Hepatocyte (in vitro differentiated cells): Measurements from ENCODE around the gene PTPRS. TPM values are rescaled to one million over a fixed set of nuclear protein-coding genes. Genes with fewer than 3 reads are reported as not detected.
"Not testable (repeated sequence)": the region's sequence is repeated elsewhere in the genome, so short reads cannot be mapped to it uniquely, and the experiment has no call there.

Experiments
- DNase-seq: peaks from one replicate; pipeline ENCODE4 v3.0.0-alpha.2; 2016; ENCODE audit warnings: low spot score
- H2AFZ ChIP-seq: fragments of 200-600 bp; sonication (generic); 2 replicates; pipeline ENCODE4 v1.6.0; 2016; ENCODE audit warnings: antibody characterized with exemption, mild to moderate bottlenecking
- H3K27ac ChIP-seq: fragments of 200-600 bp; sonication (generic); 2 replicates; pipeline ENCODE4 v1.5.1; 2016; ENCODE audit warnings: mild to moderate bottlenecking
- H3K27me3 ChIP-seq: fragments of 200-600 bp; sonication (generic); 2 replicates; pipeline ENCODE4 v1.6.1; 2016
- H3K36me3 ChIP-seq: fragments of 200-600 bp; sonication (generic); replicated peaks from 2 replicates; pipeline ENCODE4 v1.5.1; 2016; ENCODE audit warnings: low read depth; ENCODE audit not compliant: insufficient read depth
- H3K4me1 ChIP-seq: fragments of 200-600 bp; sonication (generic); 2 replicates; pipeline ENCODE4 v1.5.1; 2016; ENCODE audit warnings: mild to moderate bottlenecking, moderate library complexity; ENCODE audit not compliant: insufficient read depth
- H3K4me2 ChIP-seq: fragments of 200-600 bp; sonication (generic); 2 replicates; pipeline ENCODE4 v1.6.0; 2016
- H3K4me3 ChIP-seq: fragments of 200-600 bp; sonication (generic); 2 replicates; pipeline ENCODE4 v1.5.1; 2016; ENCODE audit warnings: mild to moderate bottlenecking
- H3K79me2 ChIP-seq: fragments of 200-600 bp; sonication (generic); 2 replicates; pipeline ENCODE4 v1.6.0; 2017; ENCODE audit warnings: mild to moderate bottlenecking
- H3K9me2 ChIP-seq: fragments of 200-600 bp; sonication (generic); replicated peaks from 2 replicates; pipeline ENCODE4 v1.6.0; 2017; ENCODE audit warnings: mild to moderate bottlenecking; ENCODE audit not compliant: insufficient read depth
- H3K9me3 ChIP-seq: fragments of 200-600 bp; sonication (generic); 2 replicates; pipeline ENCODE4 v1.5.1; 2016; ENCODE audit warnings: low read depth, mild to moderate bottlenecking
- H4K20me1 ChIP-seq: fragments of 200-600 bp; sonication (generic); 2 replicates; pipeline ENCODE4 v1.6.0; 2016; ENCODE audit warnings: mild to moderate bottlenecking; ENCODE audit not compliant: insufficient read depth, poor library complexity, severe bottlenecking
- EZH2 ChIP-seq: fragments of 200-600 bp; sonication (generic); IDR thresholded peaks from 2 replicates; pipeline ENCODE4 v1.6.1; 2016; ENCODE audit warnings: antibody characterized with exemption, mild to moderate bottlenecking, borderline replicate concordance
- EZH2phosphoT487 ChIP-seq: fragments of 200-600 bp; sonication (generic); IDR thresholded peaks from one replicate; pipeline ENCODE4 v1.6.1; 2018; ENCODE audit warnings: antibody characterized with exemption, mild to moderate bottlenecking, low read depth, moderate library complexity; ENCODE audit not compliant: unreplicated experiment, severe bottlenecking
- WGBS: methylation state at CpG from one replicate; pipeline ENCODE4 v1.1.6; 2016; ENCODE audit warnings: low lambda C conversion rate; ENCODE audit errors: missing lambda C conversion rate; 5-methylcytosine and 5-hydroxymethylcytosine counted together
- polyA plus RNA-seq: library from polyadenylated mRNA; unstranded; fragments of >200 nt; fragmentation: Nextera tagmentation; extraction: Ambion mirVana; gene quantifications from 2 replicates; pipeline ENCODE4 v1.2.1, GENCODE V29; 2016
- total RNA-seq: library from RNA; depleted of rRNA; stranded (reverse); fragments of >200 nt; gene quantifications from 2 replicates; pipeline ENCODE4 v1.2.3, GENCODE V29; 2014
- TF ChIP-seq, protein P1 (sequence below): fragments of 200-600 bp; sonication (generic); IDR thresholded peaks from 2 replicates; pipeline ENCODE4 v1.5.1; 2016; ENCODE audit warnings: antibody characterized with exemption, mild to moderate bottlenecking; ENCODE audit not compliant: poor library complexity

PTPRS gene
- total and polyA plus RNA-seq, 2 experiments from 2014 or later = 21.9 to 65.5 TPM

DNA sequence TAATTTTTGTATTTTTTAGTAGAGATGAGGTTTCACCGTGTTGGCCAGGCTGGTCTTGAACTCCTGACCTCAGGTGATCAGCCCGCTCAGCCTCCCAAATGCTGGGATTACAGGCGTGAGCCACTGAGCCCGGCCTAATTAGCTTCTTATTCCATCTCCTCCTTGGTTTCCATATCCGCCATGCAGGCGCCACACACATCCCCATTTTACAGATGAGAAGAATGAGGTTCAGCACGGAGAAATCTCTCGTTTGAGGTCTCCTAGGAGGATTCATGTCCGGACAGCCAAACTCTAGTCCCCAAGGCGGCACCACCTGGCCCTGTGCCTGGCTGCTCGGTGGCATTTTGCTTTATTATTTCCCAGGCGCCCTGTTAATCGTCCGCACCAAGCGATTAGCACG, 46.2 kb upstream of the PTPRS start:
- Histone ChIP-seq H3K4me1 (no peaks in the 10 kb centered on the region), H3K9me3 (no peaks in the 10 kb centered on the region)

DNA sequence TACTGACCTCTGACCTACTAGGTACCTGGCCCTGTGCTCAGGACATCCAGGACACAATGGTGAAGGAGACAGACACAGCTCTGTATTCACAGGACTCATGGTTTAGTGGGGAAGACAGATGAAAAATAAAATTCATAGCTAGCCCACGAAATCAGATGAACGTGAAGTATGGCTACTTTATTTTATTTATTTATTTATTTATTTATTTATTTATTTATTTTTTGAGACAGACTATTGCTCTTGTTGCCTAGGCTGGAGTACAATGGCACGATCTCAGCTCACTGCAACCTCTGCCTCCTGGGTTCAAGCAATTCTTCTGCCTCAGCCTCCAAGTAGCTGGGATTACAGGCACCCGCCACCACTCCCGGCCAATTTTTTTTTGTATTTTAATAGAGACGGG, 40.6 kb upstream of the PTPRS start:
- 94% methylated on average over 6 of the region's 6 CpGs for WGBS

More for the DNA sequence above, 46.2 kb upstream of the PTPRS start:
- no peak for DNase-seq
- H4K20me1 ChIP-seq = no peaks in the 10 kb centered on the region
- H3K36me3 ChIP-seq = no peaks in the 10 kb centered on the region
- 77% methylated on average over 16 of the region's 16 CpGs for WGBS
- TF ChIP-seq, protein P1, sequence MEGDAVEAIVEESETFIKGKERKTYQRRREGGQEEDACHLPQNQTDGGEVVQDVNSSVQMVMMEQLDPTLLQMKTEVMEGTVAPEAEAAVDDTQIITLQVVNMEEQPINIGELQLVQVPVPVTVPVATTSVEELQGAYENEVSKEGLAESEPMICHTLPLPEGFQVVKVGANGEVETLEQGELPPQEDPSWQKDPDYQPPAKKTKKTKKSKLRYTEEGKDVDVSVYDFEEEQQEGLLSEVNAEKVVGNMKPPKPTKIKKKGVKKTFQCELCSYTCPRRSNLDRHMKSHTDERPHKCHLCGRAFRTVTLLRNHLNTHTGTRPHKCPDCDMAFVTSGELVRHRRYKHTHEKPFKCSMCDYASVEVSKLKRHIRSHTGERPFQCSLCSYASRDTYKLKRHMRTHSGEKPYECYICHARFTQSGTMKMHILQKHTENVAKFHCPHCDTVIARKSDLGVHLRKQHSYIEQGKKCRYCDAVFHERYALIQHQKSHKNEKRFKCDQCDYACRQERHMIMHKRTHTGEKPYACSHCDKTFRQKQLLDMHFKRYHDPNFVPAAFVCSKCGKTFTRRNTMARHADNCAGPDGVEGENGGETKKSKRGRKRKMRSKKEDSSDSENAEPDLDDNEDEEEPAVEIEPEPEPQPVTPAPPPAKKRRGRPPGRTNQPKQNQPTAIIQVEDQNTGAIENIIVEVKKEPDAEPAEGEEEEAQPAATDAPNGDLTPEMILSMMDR = no peak
- TF ChIP-seq EZH2 (no peak), EZH2phosphoT487 (no peak)
- H3K4me2 ChIP-seq = no peak overlapping the region
- H2AFZ ChIP-seq = no peak overlapping the region
- H3K27me3 ChIP-seq = peaks cover 10% of the 10 kb centered on the region
- no peaks in the 10 kb centered on the region for H3K9me2 ChIP-seq
- no peak overlapping the region for H3K27ac ChIP-seq
- no peak overlapping the region for H3K4me3 ChIP-seq
- no peaks in the 10 kb centered on the region for H3K79me2 ChIP-seq

DNA sequence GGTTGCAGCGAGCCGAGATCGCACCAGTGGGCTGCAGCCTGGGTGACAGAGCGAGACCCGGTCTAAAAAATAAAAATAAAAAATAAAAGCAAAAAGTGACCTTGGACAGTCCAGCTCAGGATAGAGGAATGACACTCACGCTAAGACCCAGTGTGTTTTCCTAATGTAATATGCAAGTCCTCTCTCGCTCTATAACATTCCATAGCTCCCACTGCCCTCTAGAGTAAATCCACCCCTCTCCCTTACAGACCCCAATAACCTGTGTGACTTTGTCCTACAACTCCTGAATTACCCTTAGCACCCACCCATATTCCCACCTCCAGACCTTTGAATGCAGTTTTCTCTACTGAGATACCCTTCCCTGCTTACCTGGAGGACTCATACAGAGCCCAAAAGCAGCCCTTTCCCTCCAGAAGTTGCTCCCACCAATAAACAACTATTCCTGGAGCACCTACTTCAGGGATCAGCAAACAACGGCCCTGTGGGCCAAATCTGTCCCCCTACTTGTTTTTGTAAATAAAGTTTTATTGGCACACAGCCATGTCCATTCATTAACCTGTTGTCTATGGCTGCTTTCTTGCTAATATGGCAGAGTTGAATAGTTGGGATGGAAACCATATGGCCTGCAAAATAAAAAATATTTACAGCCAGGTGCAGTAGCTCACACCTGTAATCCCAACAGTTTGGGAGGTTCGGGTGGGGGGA, 39.8 kb upstream of the PTPRS start:
- WGBS = 87% methylated on average over 9 of the region's 9 CpGs
- Histone ChIP-seq H2AFZ (no peak overlapping the region), H3K79me2 (no peaks in the 10 kb centered on the region)

More for the DNA sequence above, 40.6 kb upstream of the PTPRS start:
- DNase-seq, H3K79me2 ChIP-seq, H3K4me1 ChIP-seq, H3K4me2 ChIP-seq, H3K36me3 ChIP-seq, H3K9me2 ChIP-seq, H3K4me3 ChIP-seq, H4K20me1 ChIP-seq, H3K9me3 ChIP-seq, H3K27me3 ChIP-seq, H2AFZ ChIP-seq, H3K27ac ChIP-seq: not testable (repeated sequence)

DNA sequence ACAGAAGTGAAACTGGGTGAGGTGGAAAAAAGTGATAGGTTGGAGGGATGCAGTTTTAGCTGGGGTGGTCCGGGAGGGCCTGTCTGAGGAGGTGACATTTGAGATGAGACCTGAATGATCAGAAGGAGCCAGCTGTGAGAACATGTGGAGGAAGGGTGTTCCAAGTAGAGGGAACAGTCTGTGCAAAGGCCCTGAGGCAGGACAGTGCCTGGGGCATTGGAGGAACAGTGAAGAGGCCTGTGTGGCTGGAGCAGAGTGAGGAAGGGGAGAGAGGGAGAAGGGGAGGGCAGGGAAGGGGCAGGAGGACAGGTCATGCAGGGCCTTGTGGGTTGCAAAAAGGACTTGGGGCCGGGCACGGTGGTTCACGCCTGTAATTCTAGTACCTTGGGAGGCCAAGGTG, 36.3 kb upstream of the PTPRS start:
- Histone ChIP-seq H3K79me2 (no peaks in the 10 kb centered on the region), H4K20me1 (no peaks in the 10 kb centered on the region), H3K27ac (no peak overlapping the region), H3K9me2 (no peaks in the 10 kb centered on the region), H2AFZ (no peak overlapping the region), H3K36me3 (no peaks in the 10 kb centered on the region), H3K4me2 (no peak overlapping the region), H3K4me3 (no peak overlapping the region), H3K27me3 (peaks cover 7% of the 10 kb centered on the region), H3K4me1 (no peaks in the 10 kb centered on the region), H3K9me3 (no peaks in the 10 kb centered on the region)
- TF ChIP-seq EZH2 (no peak), EZH2phosphoT487 (no peak)
- TF ChIP-seq, protein P1 = no peak
- 96% methylated on average over 4 of the region's 4 CpGs for WGBS
- no peak for DNase-seq

More for the DNA sequence above, 39.8 kb upstream of the PTPRS start:
- Histone ChIP-seq H3K27ac (no peak overlapping the region), H3K4me2 (no peak overlapping the region), H3K27me3 (no peaks in the 10 kb centered on the region), H4K20me1 (no peaks in the 10 kb centered on the region), H3K9me2 (no peaks in the 10 kb centered on the region), H3K4me3 (no peak overlapping the region), H3K9me3 (no peaks in the 10 kb centered on the region), H3K4me1 (no peaks in the 10 kb centered on the region), H3K36me3 (no peaks in the 10 kb centered on the region)
- TF ChIP-seq EZH2phosphoT487 = no peak
- TF ChIP-seq EZH2 = no peak
- TF ChIP-seq, protein P1 = no peak
- DNase-seq = no peak
